K562 (cell line): Measurements from ENCODE around the gene GOLIM4. TPM values are rescaled to one million over a fixed set of nuclear protein-coding genes. Genes with fewer than 3 reads are reported as not detected.

Source experiments
- ATAC-seq: fragments of 200-7000 bp; cut with Tn5 transposase; 3 replicates; pipeline ENCODE4 v1.9.1; 2020; ENCODE audit warnings: moderate library complexity
- BruUV-seq: library from RNA; stranded (reverse); fragments of 400-500 nt; replicated peaks from 2 replicates; lab custom pipeline; 2021; lab: Mats Ljungman, UMichigan
- CTCF ChIA-PET: fragments of 300-600 bp; formaldehyde crosslinking; extraction: SDS; loops from one replicate; lab custom pipeline; 2021; ENCODE audit warnings: low intra/inter-chr PET ratio; lab: Yijun Ruan, JAX
- POLR2A ChIA-PET: fragments of 300-600, 350-650 bp; sonication (Branson Sonifier 250); formaldehyde crosslinking; extraction: SDS; loops from one replicate; lab custom pipeline; 2021; ENCODE audit warnings: antibody characterized with exemption, inconsistent platforms; lab: Yijun Ruan, JAX
- DNase-seq, 4 experiments: peaks; one replicate each; pipeline versions ENCODE4 v3.0.0 to v3.0.0-alpha.2; 2011 to 2018; ENCODE audit warnings: low spot score in 3 of 4, mixed read lengths in 3 of 4; ENCODE audit errors: extremely low read depth in 1 of 4
- FAIRE-seq: peaks from 2 replicates; lab custom pipeline; 2011; peaks lifted over from hg19 to GRCh38; lab: Jason Lieb, UNC
- H2AFZ ChIP-seq: 2 replicates; pipeline ENCODE4 v1.6.0; 2011; ENCODE audit warnings: low read depth, low read length, control low read depth, inconsistent platforms
- H3K27ac ChIP-seq: fragments of 200-600 bp; 3 replicates; pipeline ENCODE4 v1.8.0; 2011; ENCODE audit warnings: low read depth, mild to moderate bottlenecking, control low read depth, inconsistent platforms, low read length, moderate library complexity, mixed read lengths; ENCODE audit errors: extremely low read depth
- H3K27me3 ChIP-seq, 2 experiments: fragments of 300-600 bp in 1 of 2; 2 replicates in 1 of 2; 3 replicates in 1 of 2; pipeline versions ENCODE4 v1.6.0 to v1.8.0; 2011; ENCODE audit warnings: inconsistent platforms in 2 of 2, low read length in 2 of 2, mild to moderate bottlenecking in 1 of 2, mixed read lengths in 1 of 2, moderate library complexity in 1 of 2; ENCODE audit not compliant: control insufficient read depth in 2 of 2, insufficient read depth in 2 of 2
- H3K36me3 ChIP-seq: fragments of 300-600 bp; 3 replicates; pipeline ENCODE4 v1.8.0; 2011; ENCODE audit warnings: mild to moderate bottlenecking, low read length, inconsistent platforms; ENCODE audit not compliant: control insufficient read depth, insufficient read depth
- H3K4me1 ChIP-seq, 2 experiments: fragments of 200-600 bp in 1 of 2; replicated peaks in 1 of 2; 2 replicates in 1 of 2; 3 replicates in 1 of 2; pipeline versions ENCODE4 v1.5.1 to v1.8.0; 2011; ENCODE audit warnings: inconsistent platforms in 2 of 2, low read length in 2 of 2, mild to moderate bottlenecking in 1 of 2, mixed read lengths in 1 of 2, moderate library complexity in 1 of 2; ENCODE audit not compliant: control insufficient read depth in 2 of 2, insufficient read depth in 2 of 2
- H3K4me2 ChIP-seq: 2 replicates; pipeline ENCODE4 v1.6.1; 2011; ENCODE audit warnings: low read length, control low read depth, inconsistent platforms, mixed read lengths; ENCODE audit not compliant: insufficient read depth
- H3K4me3 ChIP-seq: fragments of 200-600 bp; sonication (generic), shearing (Covaris generic); 2 replicates; pipeline ENCODE4 v1.5.1; 2016; ENCODE audit warnings: control low read depth, inconsistent platforms
- H3K79me2 ChIP-seq: fragments of 200-600 bp; 3 replicates; pipeline ENCODE4 v1.8.0; 2011; ENCODE audit warnings: low read length, inconsistent platforms; ENCODE audit not compliant: control insufficient read depth, insufficient read depth
- H3K9ac ChIP-seq, 2 experiments: 2 replicates each; pipeline versions ENCODE4 v1.6.0 to v1.6.1; 2011; ENCODE audit warnings: low read depth in 2 of 2, low read length in 2 of 2, control low read depth in 1 of 2, inconsistent platforms in 1 of 2, mild to moderate bottlenecking in 1 of 2, mixed read lengths in 1 of 2; ENCODE audit not compliant: insufficient read depth in 1 of 2
- H3K9me1 ChIP-seq: one replicate; pipeline ENCODE4 v1.6.0; 2011; ENCODE audit warnings: inconsistent platforms, mild to moderate bottlenecking, low read length, moderate library complexity; ENCODE audit not compliant: control insufficient read depth, insufficient read depth
- H3K9me3 ChIP-seq: replicated peaks from 2 replicates; pipeline ENCODE4 v1.5.1; 2011; ENCODE audit warnings: low read depth, low read length, inconsistent platforms; ENCODE audit not compliant: control insufficient read depth, insufficient read depth
- H4K20me1 ChIP-seq: replicated peaks from 2 replicates; pipeline ENCODE4 v1.6.1; 2011; ENCODE audit warnings: low read length, inconsistent platforms, mixed read lengths; ENCODE audit not compliant: control insufficient read depth, insufficient read depth
- BHLHE40 ChIP-seq: IDR thresholded peaks from 2 replicates; pipeline ENCODE4 v1.6.1; 2011; ENCODE audit warnings: low read length, improper control_type of control experiment
- CCNT2 ChIP-seq: IDR thresholded peaks from 2 replicates; pipeline ENCODE4 v1.6.1; 2011; ENCODE audit warnings: borderline replicate concordance, low read depth, mild to moderate bottlenecking, moderate library complexity, mixed read lengths, low read length; ENCODE audit not compliant: insufficient read length; ENCODE audit errors: extremely low read depth
- CLOCK ChIP-seq: fragments of 250-450 bp; sonication (Bioruptor Pico); IDR thresholded peaks from 2 replicates; pipeline ENCODE4 v1.4.0; 2020; ENCODE audit warnings: mild to moderate bottlenecking, moderate library complexity, borderline replicate concordance
- DEAF1 ChIP-seq: fragments of 450-650 bp; formaldehyde crosslinking; IDR thresholded peaks from 2 replicates; pipeline ENCODE4 v1.4.0; 2020; ENCODE audit warnings: mild to moderate bottlenecking, moderate library complexity
- HMG20A ChIP-seq: fragments of 450-650 bp; formaldehyde crosslinking; conservative IDR thresholded peaks from 2 replicates; pipeline ENCODE4 v1.4.0; 2020; ENCODE audit warnings: mild to moderate bottlenecking, mixed read lengths
- LCOR ChIP-seq: sonication (generic); formaldehyde crosslinking; IDR thresholded peaks from 2 replicates; pipeline ENCODE4 v1.8.0; 2022; ENCODE audit warnings: mild to moderate bottlenecking, missing genetic modification reagents
- MTA3 ChIP-seq: fragments of 450-650 bp; formaldehyde crosslinking; IDR thresholded peaks from 2 replicates; pipeline ENCODE4 v1.6.1; 2017; ENCODE audit warnings: mild to moderate bottlenecking, borderline replicate concordance
- STAT5B ChIP-seq: fragments of 250-450 bp; sonication (Bioruptor Pico); IDR thresholded peaks from 2 replicates; pipeline ENCODE4 v1.8.0; 2021; ENCODE audit warnings: mild to moderate bottlenecking, inconsistent platforms
- TRIM28 ChIP-seq: fragments of 450-650 bp; IDR thresholded peaks from 2 replicates; pipeline ENCODE4 v1.6.1; 2017
- WGBS: fragments of 100-300 bp; shearing (Covaris generic); methylation state at CpG from one replicate; pipeline ENCODE4 v1.1.6; 2016; ENCODE audit warnings: low coverage, mixed read lengths; ENCODE audit not compliant: insufficient coverage; ENCODE audit errors: missing lambda C conversion rate; 5-methylcytosine and 5-hydroxymethylcytosine counted together
- in situ Hi-C: fragments of 300-500 bp; cut with MboI; formaldehyde crosslinking; loops from 4 replicates; pipeline ENCODE4 v1.15.0; 2018; ENCODE audit warnings: inconsistent platforms, mixed read lengths
- intact Hi-C: fragments of 100-400 bp; cut with micrococcal nuclease; formaldehyde crosslinking; loops from 2 replicates; pipeline ENCODE4 v1.14.2; 2022
- polyA plus RNA-seq, 8 experiments: library from polyadenylated mRNA; depleted of rRNA in 4 of 8; stranded (reverse) in 5 of 8; unstranded in 3 of 8; fragments of >200 nt; fragmentation: Nextera tagmentation in 2 of 8; fragmentation: Illumina TruSeq in 1 of 8; extraction: Ambion mirVana in 2 of 8; extraction: Trizol in 1 of 8; gene quantifications; 2 replicates each; pipeline versions ENCODE4 v1.2.1 to v1.2.3, GENCODE V29; 2011 to 2014; ENCODE audit warnings: inconsistent platforms in 1 of 8, missing spikeins in 1 of 8
- total RNA-seq, 7 experiments: library from RNA; depleted of rRNA in 6 of 7; stranded (reverse); fragments of >200 nt in 6 of 7; fragmentation: Illumina TruSeq in 2 of 7; extraction: Trizol in 2 of 7; gene quantifications; 2 replicates each; pipeline versions ENCODE4 v1.2.1 to v1.2.3, GENCODE V29; 2011 to 2021; ENCODE audit warnings: low replicate concordance in 1 of 7

Gene GOLIM4
- total and polyA plus RNA-seq, 9 of the 15 experiments (the other 6 are each of a cell fraction or from before 2014, with no cell fraction given), result 9.3 to 39.4 (median 31.0) TPM

- TF ChIP-seq CCNT2, result no peak
- Histone ChIP-seq H3K36me3 (no peaks in the 10 kb centered on the region), H3K27me3 (no peaks in the 10 kb centered on the region), H3K79me2 (peaks cover 59% of the 10 kb centered on the region), H3K9me3 (no peaks in the 10 kb centered on the region; the same call in 1 of the 2 replicates), H3K27ac (no peak overlapping the region), H2AFZ (no peak overlapping the region), H3K4me2 (no peak overlapping the region), H3K9ac (no peak overlapping the region), H3K9me1 (no peaks in the 10 kb centered on the region), H4K20me1 (0 out of 2 replicates have a peak, but pooled peaks cover 3% of the 10 kb centered on the region), H3K4me1 (no peaks in the 10 kb centered on the region), H3K4me3 (no peak overlapping the region)
- DNase-seq (no peak), ATAC-seq (no peak), FAIRE-seq (no peak)
- ChIA-PET POLR2A (interaction anchor here (1.4 kb wide), 1 partner anchor 106 kb away, joined by 4 read pairs; no protein-coding TSS in a partner anchor), CTCF (no interaction called here)
- BruUV-seq, result no TSS peak
- intact Hi-C loops (no loop called here), in situ Hi-C loops (no loop called here)
These were observed 44.7 kb downstream of the GOLIM4 start for GRCh38 chr3:168051070-168051469.

GRCh38 chr3:168049367-168049974, 46.3 kb downstream of the GOLIM4 start:
- Histone ChIP-seq H3K36me3 (peaks cover 7% of the 10 kb centered on the region; the same call in 1 of the 3 replicates), H3K27ac (no peak overlapping the region), H3K4me2 (no peak overlapping the region), H3K4me3 (no peak overlapping the region), H3K79me2 (peaks cover 53% of the 10 kb centered on the region), H3K9ac (no peak overlapping the region), H4K20me1 (0 out of 2 replicates have a peak, but pooled peaks cover 3% of the 10 kb centered on the region), H3K9me3 (no peaks in the 10 kb centered on the region), H3K4me1 (no peaks in the 10 kb centered on the region), H3K9me1 (no peaks in the 10 kb centered on the region), H2AFZ (no peak overlapping the region), H3K27me3 (no peaks in the 10 kb centered on the region)
- CTCF ChIA-PET, result interaction anchor here (1.3 kb wide), 1 partner anchor 116 kb away, joined by 6 read pairs; no protein-coding TSS in a partner anchor
- ATAC-seq (no peak), DNase-seq (no peak), FAIRE-seq (no peak)
- in situ Hi-C loops, result loop anchor here (5.0 kb wide), 1 partner anchor 113 kb away; no protein-coding TSS in a partner anchor
- POLR2A ChIA-PET, result interaction anchor here (1.1 kb wide), 1 partner anchor 115 kb away, joined by 3 read pairs; no protein-coding TSS in a partner anchor
- BruUV-seq, result no TSS peak
- WGBS, result 65% methylated on average over 6 of the region's 6 CpGs
- intact Hi-C loops, result no loop called here
- TF ChIP-seq BHLHE40 (no peak), CLOCK (CRISPR knock-in tag) (no peak), HMG20A (CRISPR knock-in tag) (no peak), TRIM28 (no peak), DEAF1 (CRISPR knock-in tag) (no peak), STAT5B (CRISPR knock-in tag) (no peak), MTA3 (no peak), LCOR (CRISPR knock-in tag) (no peak)
